ENCODE data around the gene APC. TPM values are rescaled to one million over a fixed set of nuclear protein-coding genes. Genes with fewer than 3 reads are reported as not detected.

APC gene
- total RNA-seq, 4 donors from 2014 or later, result 57.3 to 68.2 (median 65.5) TPM

DNA sequence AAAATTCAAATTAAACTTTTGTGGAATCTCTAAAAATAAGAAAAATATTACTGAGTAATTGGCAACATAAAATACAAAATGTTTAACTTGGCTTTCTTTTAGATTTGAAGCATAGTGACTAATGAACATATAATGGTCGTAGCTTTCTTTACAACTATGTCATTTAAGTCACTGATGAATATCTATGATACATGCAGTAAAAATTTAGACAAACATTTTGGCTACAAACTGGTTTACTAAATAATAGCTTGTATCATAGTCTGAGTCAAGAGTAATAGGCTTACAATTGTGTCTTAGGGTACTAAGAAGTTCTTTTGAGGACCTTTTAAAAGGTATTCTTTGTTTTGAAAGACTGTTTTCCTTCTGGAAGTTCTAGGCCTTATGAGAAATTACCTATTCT is 2.0 kb upstream of the APC start:
- no peak for TF ChIP-seq CTCF (IDR thresholded peaks at IDR 0.05; ENCODE audit: low read depth)

- no peak for TF ChIP-seq CTCF (IDR thresholded peaks at IDR 0.05; ENCODE audit: low read depth)
These were observed 619 bp upstream of the APC start for GRCh38 chr5:112737070-112737462.

DNA sequence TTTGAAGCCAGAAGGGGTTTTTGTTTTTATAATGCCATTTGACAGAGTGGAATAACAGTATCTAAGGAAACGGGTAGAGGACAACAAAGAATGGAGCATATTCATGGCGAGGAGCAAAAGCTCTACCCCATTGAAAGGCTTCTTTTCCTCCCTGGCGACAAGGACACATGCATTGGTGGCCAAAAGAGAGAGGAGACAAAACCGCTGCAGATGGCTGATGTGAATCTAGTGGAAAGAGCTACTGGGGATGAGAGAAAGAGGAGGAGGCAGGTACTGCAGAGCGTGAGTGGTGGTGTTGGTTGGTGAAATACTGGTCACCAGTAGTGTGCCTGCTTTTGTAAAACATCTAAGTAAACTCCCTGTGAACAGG is 491 bp downstream of the APC start:
- TF ChIP-seq CTCF (IDR thresholded peaks at IDR 0.05; ENCODE audit: low read depth), result no peak

- TF ChIP-seq CTCF (IDR thresholded peaks at IDR 0.05; ENCODE audit: low read depth), result no peak
These were observed 4.7 kb downstream of the APC start for GRCh38 chr5:112742424-112742823.

- no peak for TF ChIP-seq CTCF (IDR thresholded peaks at IDR 0.05; ENCODE audit: low read depth)
These were observed 5.9 kb downstream of the APC start for GRCh38 chr5:112743631-112744030.

DNA sequence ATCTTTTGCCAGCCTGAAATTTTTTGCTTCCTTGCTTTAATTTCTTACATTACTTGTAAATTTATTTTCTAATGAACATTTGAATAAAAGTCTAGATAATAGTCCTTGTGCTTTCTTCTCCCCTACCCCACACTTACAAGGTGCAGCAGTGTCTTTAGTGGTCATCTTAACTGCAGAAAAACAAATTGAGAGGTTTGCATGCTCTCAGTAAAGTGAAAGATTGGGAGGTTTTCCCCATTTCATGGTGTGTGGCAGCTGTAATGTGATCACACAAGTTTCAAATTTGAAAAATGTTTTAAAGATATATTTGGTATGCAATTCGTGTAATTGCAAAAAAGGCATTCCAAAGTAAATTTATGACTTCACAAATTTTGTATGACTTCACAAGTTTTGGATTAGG is 14.7 kb downstream of the APC start:
- no peak for TF ChIP-seq CTCF (IDR thresholded peaks at IDR 0.05; ENCODE audit: low read depth)

DNA sequence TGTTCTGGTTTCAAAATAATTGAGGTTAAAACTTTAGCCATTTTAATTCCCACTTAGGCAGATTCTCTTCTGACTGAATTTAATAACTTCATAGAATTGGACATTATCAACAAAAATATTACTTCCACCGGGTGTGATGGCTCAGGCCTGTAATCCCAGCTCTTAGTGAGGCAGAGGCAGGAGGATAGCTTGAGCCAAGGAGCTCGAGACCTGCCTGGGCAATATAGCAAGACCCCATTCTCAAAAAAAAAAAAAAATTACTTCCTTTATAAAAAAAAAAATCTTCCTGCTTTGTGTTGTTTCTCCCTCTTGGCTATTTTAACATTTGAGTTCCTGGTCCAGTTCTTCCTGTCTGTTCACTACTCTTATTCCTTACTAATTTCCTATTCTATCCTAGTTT is 18.0 kb downstream of the APC start:
- TF ChIP-seq CTCF (IDR thresholded peaks at IDR 0.05; ENCODE audit: low read depth), result no peak
